ENCODE data around the gene SH3BP4.

Gene SH3BP4

GRCh38 chr2:235041221-235041917, 89.6 kb downstream of the SH3BP4 start:
- TF ChIP-seq, protein P1, sequence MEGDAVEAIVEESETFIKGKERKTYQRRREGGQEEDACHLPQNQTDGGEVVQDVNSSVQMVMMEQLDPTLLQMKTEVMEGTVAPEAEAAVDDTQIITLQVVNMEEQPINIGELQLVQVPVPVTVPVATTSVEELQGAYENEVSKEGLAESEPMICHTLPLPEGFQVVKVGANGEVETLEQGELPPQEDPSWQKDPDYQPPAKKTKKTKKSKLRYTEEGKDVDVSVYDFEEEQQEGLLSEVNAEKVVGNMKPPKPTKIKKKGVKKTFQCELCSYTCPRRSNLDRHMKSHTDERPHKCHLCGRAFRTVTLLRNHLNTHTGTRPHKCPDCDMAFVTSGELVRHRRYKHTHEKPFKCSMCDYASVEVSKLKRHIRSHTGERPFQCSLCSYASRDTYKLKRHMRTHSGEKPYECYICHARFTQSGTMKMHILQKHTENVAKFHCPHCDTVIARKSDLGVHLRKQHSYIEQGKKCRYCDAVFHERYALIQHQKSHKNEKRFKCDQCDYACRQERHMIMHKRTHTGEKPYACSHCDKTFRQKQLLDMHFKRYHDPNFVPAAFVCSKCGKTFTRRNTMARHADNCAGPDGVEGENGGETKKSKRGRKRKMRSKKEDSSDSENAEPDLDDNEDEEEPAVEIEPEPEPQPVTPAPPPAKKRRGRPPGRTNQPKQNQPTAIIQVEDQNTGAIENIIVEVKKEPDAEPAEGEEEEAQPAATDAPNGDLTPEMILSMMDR (IDR thresholded peaks at IDR 0.05), result no peak
- Histone ChIP-seq H3K27ac (no peak overlapping the region), H3K4me3 (no peak overlapping the region)
- no peak for DNase-seq (ENCODE audit: low spot score)

DNA sequence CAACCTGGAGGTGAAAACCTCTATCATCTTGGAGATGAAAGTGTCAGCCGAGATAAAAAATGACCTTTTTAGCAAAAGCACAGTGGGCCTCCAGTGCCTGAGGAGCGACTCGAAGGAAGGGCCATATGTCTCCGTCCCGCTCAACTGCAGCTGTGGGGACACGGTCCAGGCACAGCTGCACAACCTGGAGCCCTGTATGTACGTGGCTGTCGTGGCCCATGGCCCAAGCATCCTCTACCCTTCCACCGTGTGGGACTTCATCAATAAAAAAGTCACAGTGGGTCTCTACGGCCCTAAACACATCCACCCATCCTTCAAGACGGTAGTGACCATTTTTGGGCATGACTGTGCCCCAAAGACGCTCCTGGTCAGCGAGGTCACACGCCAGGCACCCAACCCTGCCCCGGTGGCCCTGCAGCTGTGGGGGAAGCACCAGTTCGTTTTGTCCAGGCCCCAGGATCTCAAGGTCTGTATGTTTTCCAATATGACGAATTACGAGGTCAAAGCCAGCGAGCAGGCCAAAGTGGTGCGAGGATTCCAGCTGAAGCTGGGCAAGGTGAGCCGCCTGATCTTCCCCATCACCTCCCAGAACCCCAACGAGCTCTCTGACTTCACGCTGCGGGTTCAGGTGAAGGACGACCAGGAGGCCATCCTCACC, 90.2 kb downstream of the SH3BP4 start:
- DNase-seq (ENCODE audit: low spot score), result no peak

GRCh38 chr2:235042576-235043515, 91.0 kb downstream of the SH3BP4 start:
- Histone ChIP-seq H3K27ac (no peak overlapping the region), H3K4me3 (no peak overlapping the region)
- no peak for DNase-seq (ENCODE audit: low spot score)
- TF ChIP-seq, protein P1 (IDR thresholded peaks at IDR 0.05), result no peak

More for the DNA sequence above, 90.2 kb downstream of the SH3BP4 start:
- no peak overlapping the region for H3K27ac ChIP-seq
- TF ChIP-seq, protein P1 (IDR thresholded peaks at IDR 0.05), result no peak
- H3K4me3 ChIP-seq, result no peak overlapping the region

DNA sequence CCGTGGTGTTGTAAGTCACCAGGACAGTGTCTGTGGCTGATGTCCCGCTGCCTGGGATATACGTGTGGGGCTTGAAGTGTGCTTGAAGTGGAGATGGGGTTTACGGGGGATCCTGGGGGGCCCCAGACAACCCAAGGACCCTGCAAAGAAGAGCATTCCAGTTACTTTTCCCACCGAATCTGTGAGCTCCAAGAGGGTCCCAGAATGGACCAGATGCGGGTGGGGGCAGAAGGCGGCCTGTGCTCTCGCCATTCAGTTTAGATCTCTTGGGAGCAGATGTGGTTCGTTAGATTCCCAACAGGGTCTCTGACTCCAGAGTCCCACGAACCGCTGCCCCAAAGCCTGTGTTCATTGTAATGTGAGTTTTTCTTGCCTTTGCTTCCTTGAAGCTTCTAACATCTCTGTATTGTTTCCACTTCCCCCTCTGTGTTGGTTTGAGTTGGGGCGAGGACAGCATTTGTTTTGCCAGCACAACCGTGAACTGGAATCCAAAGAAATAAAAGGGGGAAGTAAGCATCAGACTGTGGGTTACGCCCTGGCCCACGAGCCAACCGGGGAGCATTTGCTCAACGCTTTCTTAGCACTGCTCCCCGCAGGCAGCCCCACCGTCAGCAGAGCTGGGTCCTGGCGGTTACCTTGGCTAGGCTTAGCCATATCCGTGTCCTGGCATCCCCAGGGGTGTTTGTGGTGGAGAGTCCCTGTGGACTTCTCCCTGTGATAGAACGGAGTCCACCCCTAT, 92.1 kb downstream of the SH3BP4 start:
- peak; percentile 68 for DNase-seq (ENCODE audit: low spot score)
- H3K27ac ChIP-seq, result peak overlapping the region in 1 of 2 donors; percentile 11
- TF ChIP-seq, protein P1 (IDR thresholded peaks at IDR 0.05), result no peak

GRCh38 chr2:235044501-235045271, 92.9 kb downstream of the SH3BP4 start:
- DNase-seq (ENCODE audit: low spot score), result peak; percentile 56
- TF ChIP-seq, protein P1 (IDR thresholded peaks at IDR 0.05), result no peak
- peak overlapping the region in 1 of 2 donors; percentile 11 for H3K27ac ChIP-seq
- no peak overlapping the region for H3K4me3 ChIP-seq

More for the DNA sequence above, 92.1 kb downstream of the SH3BP4 start:
- no peak overlapping the region for H3K4me3 ChIP-seq

Data from coronary artery (tissue), 2 donors.